Subcutaneous abdominal adipose tissue (tissue), 5 donors: ENCODE measurements around the gene VIM.

ENCODE experiments used
- H3K27ac ChIP-seq: one replicate; pipeline ENCODE4 v1.7.0; 2013; ENCODE audit warnings: low read depth, mild to moderate bottlenecking, inconsistent platforms, low read length, moderate library complexity
- H3K27me3 ChIP-seq, 5 donors: one replicate each; pipeline ENCODE4 v1.7.0; 2013; ENCODE audit warnings: low read length in 5 of 5, inconsistent platforms in 1 of 5; ENCODE audit not compliant: control insufficient read depth in 5 of 5, insufficient read depth in 4 of 5
- H3K36me3 ChIP-seq, 5 donors: one replicate each; pipeline ENCODE4 v1.7.0; 2013; ENCODE audit warnings: low read length in 5 of 5; ENCODE audit not compliant: control insufficient read depth in 5 of 5, insufficient read depth in 5 of 5
- H3K4me1 ChIP-seq, 5 donors: one replicate each; pipeline ENCODE4 v1.7.0; 2013; ENCODE audit warnings: low read length in 5 of 5, mild to moderate bottlenecking in 3 of 5, moderate library complexity in 1 of 5; ENCODE audit not compliant: control insufficient read depth in 5 of 5, insufficient read depth in 5 of 5
- H3K4me3 ChIP-seq, 5 donors: one replicate each; pipeline ENCODE4 v1.7.0; 2013; ENCODE audit warnings: low read length in 5 of 5, low read depth in 1 of 5
- H3K9ac ChIP-seq, 5 donors: one replicate each; pipeline ENCODE4 v1.7.0; 2013; ENCODE audit warnings: low read length in 5 of 5, mild to moderate bottlenecking in 4 of 5, moderate library complexity in 3 of 5
- H3K9me3 ChIP-seq, 5 donors: one replicate each; pipeline ENCODE4 v1.7.0; 2013; ENCODE audit warnings: low read length in 5 of 5; ENCODE audit not compliant: control insufficient read depth in 5 of 5
- donor health status: healthy.
- donor health status: healthy.
- donor health status: healthy.
- donor health status: healthy.
- donor health status: healthy.

The VIM gene

GRCh38 chr10:17196573-17196972 lies 31.5 kb upstream of the VIM start:
- Histone ChIP-seq H3K9me3 (no peaks in the 10 kb centered on the region), H3K36me3 (no peaks in the 10 kb centered on the region), H3K9ac (peak overlapping the region in 1 of 5 donors; percentile 15), H3K4me1 (peaks cover 0 to 31% (median 20%) of the 10 kb centered on the region in 5 donors), H3K4me3 (no peak overlapping the region), H3K27ac (no peak overlapping the region), H3K27me3 (no peaks in the 10 kb centered on the region)

- Histone ChIP-seq H3K27ac (peak overlapping the region; percentile 100), H3K4me3 (peak overlapping the region; percentile 1 to 96 (median 88)), H3K4me1 (peaks cover 0 to 35% (median 25%) of the 10 kb centered on the region in 5 donors), H3K36me3 (no peaks in the 10 kb centered on the region), H3K9me3 (no peaks in the 10 kb centered on the region), H3K9ac (peak overlapping the region; percentile 21 to 92 (median 88)), H3K27me3 (no peaks in the 10 kb centered on the region)
Measured at GRCh38 chr10:17199351-17199804, 28.7 kb upstream of the VIM start.

GRCh38 chr10:17200001-17200911 lies 27.8 kb upstream of the VIM start:
- Histone ChIP-seq H3K27ac (peak overlapping the region; percentile 100), H3K9ac (peak overlapping the region; percentile 88 to 98 (median 92)), H3K9me3 (no peaks in the 10 kb centered on the region), H3K4me3 (peak overlapping the region; percentile 84 to 96 (median 88)), H3K4me1 (peaks cover 0 to 35% (median 25%) of the 10 kb centered on the region in 5 donors), H3K36me3 (no peaks in the 10 kb centered on the region), H3K27me3 (no peaks in the 10 kb centered on the region)

- Histone ChIP-seq H3K9ac (peak within 1 kb of the TSS; percentile 88 to 98 (median 92)), H3K27me3 (no peaks in the 10 kb centered on the region), H3K9me3 (no peaks in the 10 kb centered on the region), H3K27ac (peak within 1 kb of the TSS; percentile 100), H3K36me3 (no peaks in the 10 kb centered on the region), H3K4me3 (peak within 1 kb of the TSS; percentile 84 to 96 (median 88)), H3K4me1 (peaks cover 0 to 32% (median 25%) of the 10 kb centered on the region in 5 donors)
Measured at GRCh38 chr10:17200912-17201793, 26.9 kb upstream of the VIM start, which contains the start of gene TRDMT1. TSS of gene TRDMT1 (minus strand) at chr10:17201672. CDS start at chr10:17201634, 38 bp downstream.

GRCh38 chr10:17201794-17202116 lies 26.3 kb upstream of the VIM start:
- Histone ChIP-seq H3K4me1 (peaks cover 0 to 27% (median 25%) of the 10 kb centered on the region in 5 donors), H3K27me3 (no peaks in the 10 kb centered on the region), H3K27ac (peak overlapping the region; percentile 100), H3K36me3 (no peaks in the 10 kb centered on the region), H3K9me3 (no peaks in the 10 kb centered on the region), H3K4me3 (peak overlapping the region; percentile 43 to 93 (median 86)), H3K9ac (peak overlapping the region; percentile 35 to 93 (median 90))

- Histone ChIP-seq H3K9me3 (no peaks in the 10 kb centered on the region), H3K4me1 (peaks cover 0 to 27% (median 25%) of the 10 kb centered on the region in 5 donors), H3K27me3 (no peaks in the 10 kb centered on the region), H3K9ac (no peak overlapping the region), H3K27ac (peak overlapping the region; percentile 100), H3K4me3 (no peak overlapping the region), H3K36me3 (no peaks in the 10 kb centered on the region)
Measured at GRCh38 chr10:17202506-17202905, 25.5 kb upstream of the VIM start.

- Histone ChIP-seq H3K9me3 (no peaks in the 10 kb centered on the region), H3K9ac (no peak overlapping the region), H3K36me3 (no peaks in the 10 kb centered on the region), H3K27me3 (no peaks in the 10 kb centered on the region), H3K27ac (no peak overlapping the region), H3K4me3 (no peak overlapping the region), H3K4me1 (peaks cover 0 to 27% (median 25%) of the 10 kb centered on the region in 5 donors)
Measured at GRCh38 chr10:17202999-17203398, 25.0 kb upstream of the VIM start.

GRCh38 chr10:17203416-17203815 lies 24.6 kb upstream of the VIM start:
- H3K27ac ChIP-seq: no peak overlapping the region
- H3K9ac ChIP-seq: no peak overlapping the region
- H3K36me3 ChIP-seq: no peaks in the 10 kb centered on the region
- H3K27me3 ChIP-seq: no peaks in the 10 kb centered on the region
- H3K4me3 ChIP-seq: no peak overlapping the region
- no peaks in the 10 kb centered on the region for H3K9me3 ChIP-seq
- peaks cover 0 to 27% (median 25%) of the 10 kb centered on the region in 5 donors for H3K4me1 ChIP-seq

GRCh38 chr10:17206210-17206709 lies 21.8 kb upstream of the VIM start:
- Histone ChIP-seq H3K9ac (no peak overlapping the region), H3K36me3 (no peaks in the 10 kb centered on the region), H3K9me3 (no peaks in the 10 kb centered on the region), H3K4me1 (peaks cover 0 to 16% (median 9%) of the 10 kb centered on the region in 5 donors), H3K4me3 (no peak overlapping the region), H3K27ac (no peak overlapping the region), H3K27me3 (no peaks in the 10 kb centered on the region)
